Stimulated activated CD4-positive, alpha-beta T cell treated with anti-CD3 and anti-CD28 coated beads, Interleukin-12 subunit alpha, Interleukin-12 subunit beta, amount 100 ng/mL, for 24 hours (primary cell): ENCODE results near the gene IL11.

Experiments used
- DNase-seq, 2 experiments: peaks; one replicate each; pipeline ENCODE4 v3.0.0-alpha.2; 2020; ENCODE audit warnings: low read depth in 2 of 2

The IL11 gene

GRCh38 chr19:55372316-55373081 is 2.2 kb upstream of the IL11 start:
- no peak for DNase-seq

GRCh38 chr19:55369653-55370304 is 484 bp downstream of the IL11 start:
- no peak for DNase-seq

- no peak for DNase-seq
Measured at GRCh38 chr19:55368701-55369563, 1.3 kb downstream of the IL11 start.

GRCh38 chr19:55368106-55368505 is 2.2 kb downstream of the IL11 start:
- no peak for DNase-seq

DNA sequence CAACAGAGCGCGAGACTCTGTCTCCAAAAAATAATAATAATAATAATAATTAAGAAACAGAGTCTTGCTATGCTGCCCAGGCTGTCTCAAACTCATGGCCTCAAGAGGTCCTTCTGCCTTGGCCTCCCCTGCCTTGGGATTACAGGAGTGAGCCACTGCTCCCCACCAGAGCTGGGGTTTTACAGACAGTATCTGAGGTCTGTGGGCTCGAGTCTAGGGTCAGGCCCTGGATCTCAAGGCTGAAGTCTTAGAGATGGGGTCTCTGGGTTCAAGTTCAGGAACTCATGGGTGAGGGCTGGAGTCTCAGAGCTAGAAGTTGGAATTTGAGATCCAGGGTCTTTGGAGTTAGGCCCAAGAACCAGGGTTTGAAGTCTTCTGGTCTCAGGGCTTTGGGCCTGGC is 3.5 kb downstream of the IL11 start:
- DNase-seq, result no peak

DNA sequence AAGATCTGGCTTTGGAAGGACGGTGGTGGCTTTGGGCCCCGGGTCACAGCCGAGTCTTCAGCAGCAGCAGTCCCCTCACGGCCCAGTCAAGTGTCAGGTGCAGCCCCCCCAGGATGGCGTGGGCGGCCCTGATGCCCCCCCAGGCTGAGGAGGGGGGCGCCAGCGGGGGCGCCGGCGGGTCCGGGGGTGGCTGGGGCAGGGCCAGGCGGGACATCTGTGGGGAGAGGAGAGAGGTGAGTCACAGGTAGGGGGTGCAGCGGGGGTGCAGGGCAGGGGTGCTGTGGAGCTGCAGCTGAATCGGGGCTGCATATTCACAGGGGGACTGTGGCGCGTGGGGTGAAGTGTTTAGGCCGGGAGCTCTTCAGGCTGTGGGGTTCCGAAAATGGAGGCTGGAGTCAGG is 4.3 kb downstream of the IL11 start:
- no peak for DNase-seq

DNA sequence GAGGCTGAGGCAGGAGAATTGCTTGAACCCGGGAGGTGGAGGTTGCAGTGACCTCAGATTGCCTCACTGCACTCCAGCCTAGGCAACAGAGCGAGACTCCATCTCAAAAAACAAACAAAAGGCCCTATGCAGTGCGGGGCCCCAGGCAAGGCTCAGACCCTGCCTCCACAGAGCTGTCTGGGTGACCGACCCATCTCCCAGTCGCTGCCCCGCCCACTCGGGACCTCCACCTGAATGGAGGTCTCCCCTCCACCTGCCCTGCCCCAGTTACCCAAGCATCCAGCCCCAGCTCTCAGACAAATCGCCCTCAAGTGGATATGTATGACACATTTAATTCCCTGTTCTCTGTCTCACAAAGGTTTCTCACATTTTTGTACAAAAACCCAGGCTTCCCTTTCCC is 5.0 kb downstream of the IL11 start:
- no peak for DNase-seq

GRCh38 chr19:55362990-55363716 is 7.1 kb downstream of the IL11 start, which contains the start of gene GARIN5B:
Gene GARIN5B, minus strand, starts transcription at chr19:55363260. Its CDS starts 194 bp downstream, at chr19:55363066.
- no peak for DNase-seq

DNA sequence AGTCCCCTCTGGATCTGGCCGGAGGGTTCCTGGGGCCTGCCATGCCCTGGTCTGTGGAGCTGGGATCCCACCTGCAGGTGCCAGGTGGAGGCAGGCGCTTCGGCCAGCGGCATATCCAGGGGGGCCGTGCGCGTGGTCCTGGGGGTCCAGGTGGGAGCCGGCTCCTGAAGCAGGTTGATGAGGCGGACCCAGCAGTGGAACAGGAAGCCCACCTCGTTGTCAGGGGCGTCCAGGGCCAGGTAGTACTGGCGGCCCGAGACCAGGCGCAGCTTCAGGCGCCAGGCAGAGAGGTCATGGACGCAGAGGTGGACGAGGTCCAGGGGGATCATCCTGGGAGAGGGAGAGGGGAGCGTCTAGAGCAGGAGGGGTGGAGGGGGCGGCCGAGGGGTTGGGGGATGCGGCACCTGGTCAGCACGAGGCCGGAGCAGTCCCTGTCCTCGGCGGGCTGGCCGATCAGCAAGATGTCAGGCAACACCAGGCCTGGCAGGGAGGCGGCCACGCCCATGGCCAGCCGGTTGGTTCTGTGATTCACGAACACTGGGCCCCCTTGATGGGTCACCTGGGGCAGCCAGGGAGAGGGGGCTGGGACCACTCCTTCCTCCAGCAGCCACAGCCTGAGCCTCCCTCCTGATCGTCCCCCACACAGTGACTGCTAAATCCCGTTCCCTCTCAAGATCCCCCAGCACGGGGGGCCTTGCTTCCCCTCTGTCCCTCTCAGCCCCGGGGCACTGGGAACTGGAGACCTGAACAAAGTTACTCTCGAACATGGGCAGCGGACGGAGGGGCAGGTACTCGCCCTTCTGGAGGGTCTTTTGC is 7.9 kb downstream of the IL11 start:
- DNase-seq, result no peak

DNA sequence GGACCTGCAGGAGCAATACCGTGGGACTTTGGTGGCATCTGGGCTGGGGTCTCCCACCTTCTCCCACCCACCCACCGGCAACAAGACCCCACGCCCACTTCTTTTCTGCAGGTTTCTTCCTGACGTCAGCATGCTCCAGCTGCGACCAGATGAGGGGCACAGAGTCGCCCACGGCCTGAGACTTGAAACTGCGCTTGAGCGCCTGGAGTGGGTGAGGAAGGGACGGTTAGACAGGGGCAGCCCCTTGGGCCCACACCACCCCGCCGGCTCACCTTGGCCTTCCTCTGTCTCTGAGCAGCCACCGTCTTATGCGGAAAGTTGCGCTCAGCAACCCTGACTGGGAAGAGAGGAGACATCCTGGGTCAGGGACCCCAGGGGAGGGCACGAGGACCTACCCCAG is 9.4 kb downstream of the IL11 start:
- no peak for DNase-seq

DNA sequence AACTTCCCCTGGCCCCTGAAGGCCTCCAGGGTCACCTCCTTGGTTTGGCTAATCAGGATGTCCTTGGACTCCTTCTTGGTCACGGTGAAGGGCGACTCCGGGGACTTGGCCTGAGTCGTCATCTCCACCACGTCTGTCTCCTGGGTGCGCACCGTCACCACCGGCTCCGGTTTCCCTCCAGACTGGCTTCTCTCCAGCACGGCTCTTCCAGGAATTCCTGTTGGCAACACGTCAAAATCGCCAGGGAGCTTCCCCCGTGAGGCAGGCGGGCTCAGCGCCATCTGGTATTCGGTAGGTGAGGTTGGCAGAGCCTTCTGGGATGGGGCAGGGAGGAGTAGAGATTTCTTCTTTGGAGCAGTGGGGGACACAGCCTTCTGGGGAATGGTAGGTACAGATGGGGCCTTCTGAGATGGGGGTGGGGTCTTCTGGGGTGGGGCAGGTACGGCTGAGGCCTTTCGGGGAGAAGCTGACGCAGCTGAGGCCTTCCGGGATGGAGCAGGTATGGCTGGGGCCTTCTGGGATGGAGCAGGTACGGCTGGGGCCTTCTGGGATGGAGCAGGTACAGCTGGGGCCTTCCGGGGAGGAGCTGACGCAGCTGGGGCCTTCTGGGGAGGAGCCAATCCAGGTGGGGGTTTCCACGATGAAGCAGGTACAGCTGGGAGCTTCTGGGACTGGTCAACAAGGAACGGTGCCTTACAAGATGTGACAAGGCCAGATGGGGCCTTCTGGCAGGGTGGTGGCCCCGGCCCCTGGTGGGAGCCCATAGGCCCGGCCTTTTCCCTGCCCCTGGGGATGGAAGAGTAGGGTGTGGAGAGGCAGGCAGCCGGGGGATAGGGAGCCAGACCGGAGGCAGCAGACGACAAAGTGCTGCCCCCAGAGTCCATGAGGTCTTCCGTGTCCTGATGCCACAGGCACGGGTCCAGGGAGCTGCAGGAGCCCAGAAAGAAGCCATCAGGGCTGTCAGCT is 11.0 kb downstream of the IL11 start:
- DNase-seq, result no peak

GRCh38 chr19:55358493-55358892 is 11.8 kb downstream of the IL11 start:
- DNase-seq, result no peak

DNA sequence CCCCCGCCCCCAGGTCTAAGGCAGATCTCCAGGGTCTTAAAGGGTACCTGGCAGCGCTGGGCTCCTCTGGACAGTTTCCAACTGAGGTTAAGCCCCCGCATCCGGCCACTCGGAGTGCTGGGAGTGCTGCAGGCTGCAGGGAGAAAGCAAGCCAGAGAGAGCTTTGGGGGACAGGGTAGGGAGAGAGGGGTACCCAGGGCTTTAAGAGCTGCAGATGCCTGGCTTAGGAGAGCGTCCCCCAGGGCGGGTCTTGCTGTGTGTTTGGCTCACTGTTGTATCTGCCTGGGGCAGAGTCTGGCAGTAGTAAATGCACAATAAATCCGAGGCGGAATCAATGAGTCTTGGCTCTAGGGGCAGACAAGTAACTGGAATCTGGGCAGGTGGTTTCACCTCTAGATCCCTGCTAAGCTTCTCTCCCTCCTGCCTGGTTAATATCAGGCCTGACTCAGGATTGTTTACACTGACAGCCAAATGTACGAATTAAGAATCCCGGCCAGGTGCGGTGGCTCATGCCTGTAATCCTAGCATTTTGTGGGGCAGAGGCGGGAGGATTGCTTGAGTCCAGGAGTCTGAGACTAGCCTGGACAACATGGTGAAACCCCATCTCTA is 14.9 kb downstream of the IL11 start:
- DNase-seq, result no peak

DNA sequence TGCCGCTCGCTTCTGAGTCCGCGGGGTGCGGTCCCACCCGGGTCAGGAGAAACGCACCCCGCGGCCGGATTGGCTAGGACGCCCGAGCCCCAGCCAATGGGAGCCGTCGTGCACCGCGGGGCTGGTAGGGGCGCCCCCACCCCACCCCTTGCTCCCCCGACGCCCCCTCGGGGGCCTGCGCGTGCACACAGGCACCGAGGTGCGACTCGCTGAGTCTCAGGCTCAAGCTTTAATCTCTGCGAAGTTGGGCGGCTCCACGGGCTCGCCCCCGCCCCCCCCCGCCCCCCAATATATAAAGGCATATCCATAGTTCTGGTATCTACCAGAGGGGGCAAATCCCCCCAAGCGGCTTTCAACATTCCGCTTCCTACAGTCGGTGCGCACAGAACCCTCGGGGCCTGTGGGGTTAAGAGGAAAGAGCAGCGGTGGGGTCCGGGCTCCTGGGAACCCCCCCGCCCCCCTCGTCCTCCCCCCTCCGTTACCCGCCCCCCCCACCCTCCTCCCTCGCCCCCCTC is 15.5 kb downstream of the IL11 start, which contains the start of gene COX6B2:
Gene COX6B2 (minus strand): TSS at position 22 of the 515 bp plus-strand sequence. CDS start 198 bp downstream, outside the sequence.
- DNase-seq, result no peak

- DNase-seq, result peak; percentile 23 to 40
Measured at GRCh38 chr19:55353803-55354697, 16.2 kb downstream of the IL11 start.

GRCh38 chr19:55353356-55353802 is 16.9 kb downstream of the IL11 start:
- no peak for DNase-seq

- DNase-seq, result no peak
Measured at GRCh38 chr19:55352549-55353145, 17.6 kb downstream of the IL11 start.
